B cell (primary cell): Measurements from ENCODE around the gene CR2. TPM values are rescaled to one million over a fixed set of nuclear protein-coding genes. Genes with fewer than 3 reads are reported as not detected.

ENCODE experiments used
- ATAC-seq: fragments of 200-7000 bp; cut with Tn5 transposase; one replicate; pipeline ENCODE4 v1.10.0; 2021; ENCODE audit warnings: low read depth, mild to moderate bottlenecking, moderate number of reproducible peaks, moderate library complexity
- CTCF ChIA-PET: fragments of 350-600 bp; sonication (Branson Sonifier 250); formaldehyde crosslinking; loops from one replicate; lab custom pipeline; 2021; ENCODE audit warnings: antibody characterized with exemption, inconsistent platforms; lab: Charles Lee
- POLR2A ChIA-PET: fragments of 350-600 bp; sonication (Branson Sonifier 250); formaldehyde crosslinking; loops from one replicate; lab custom pipeline; 2021; ENCODE audit warnings: antibody characterized with exemption; lab: Charles Lee
- DNase-seq: peaks from one replicate; pipeline ENCODE4 v3.0.0; 2013
- H2AFZ ChIP-seq: 2 replicates; pipeline ENCODE4 v1.6.1; 2012; ENCODE audit warnings: mild to moderate bottlenecking, low read depth, low read length; ENCODE audit not compliant: insufficient read depth, poor library complexity, severe bottlenecking
- H3K27ac ChIP-seq, 2 donors: 1 replicate in 1 of 2; 2 replicates in 1 of 2; pipeline ENCODE4 v1.5.1; 2012 to 2013; ENCODE audit warnings: low read length in 2 of 2, mild to moderate bottlenecking in 2 of 2, moderate library complexity in 1 of 2
- H3K27me3 ChIP-seq, 4 experiments: fragments of 200-600 bp in 1 of 4; sonication (generic) in 1 of 4; replicated peaks in 1 of 4; 1 replicate in 2 of 4; 2 replicates in 2 of 4; pipeline versions ENCODE4 v1.6.1 to v1.7.0; 2013 to 2016; ENCODE audit warnings: low read length in 3 of 4, mild to moderate bottlenecking in 2 of 4, mixed read lengths in 1 of 4, moderate library complexity in 1 of 4; ENCODE audit not compliant: insufficient read depth in 4 of 4, control insufficient read depth in 3 of 4; ENCODE audit errors: control extremely low read depth in 1 of 4
- H3K36me3 ChIP-seq, 2 experiments: replicated peaks in 1 of 2; 1 replicate in 1 of 2; 2 replicates in 1 of 2; pipeline versions ENCODE4 v1.6.1 to v1.7.1; 2013; ENCODE audit warnings: low read length in 1 of 2; ENCODE audit not compliant: insufficient read depth in 2 of 2, control insufficient read depth in 1 of 2; ENCODE audit errors: control extremely low read depth in 1 of 2, extremely low read depth in 1 of 2
- H3K4me1 ChIP-seq, 2 donors: fragments of 200-600 bp in 1 of 2; sonication (generic) in 1 of 2; 1 replicate in 1 of 2; 2 replicates in 1 of 2; pipeline versions ENCODE4 v1.5.1 to v1.6.1; 2013 to 2017; ENCODE audit warnings: low read length in 2 of 2; ENCODE audit not compliant: control insufficient read depth in 2 of 2, insufficient read depth in 2 of 2
- H3K4me2 ChIP-seq: replicated peaks from 2 replicates; pipeline ENCODE3; 2012; ENCODE audit warnings: mild to moderate bottlenecking, low read depth, low read length; ENCODE audit not compliant: poor library complexity, severe bottlenecking
- H3K4me3 ChIP-seq, 5 experiments: fragments of 200-600 bp in 1 of 5; sonication (generic) in 1 of 5; 1 replicate in 3 of 5; 2 replicates in 2 of 5; pipeline versions ENCODE4 v1.5.1 to v1.7.0; 2011 to 2016; ENCODE audit warnings: low read length in 4 of 5, mild to moderate bottlenecking in 4 of 5, low read depth in 2 of 5, control low read depth in 1 of 5, moderate library complexity in 1 of 5; ENCODE audit not compliant: insufficient read depth in 1 of 5; ENCODE audit errors: control extremely low read depth in 1 of 5, extremely low read depth in 1 of 5
- H3K79me2 ChIP-seq: fragments of 200-600 bp; sonication (generic); one replicate; pipeline ENCODE4 v1.6.0; 2016; ENCODE audit warnings: low read length; ENCODE audit not compliant: control insufficient read depth, insufficient read depth
- H3K9ac ChIP-seq: fragments of 200-600 bp; sonication (generic); 2 replicates; pipeline ENCODE4 v1.6.1; 2017; ENCODE audit warnings: mild to moderate bottlenecking, low read length, moderate library complexity
- H3K9me3 ChIP-seq, 3 donors: one replicate each; pipeline versions ENCODE4 v1.6.1 to v1.7.1; 2013; ENCODE audit warnings: low read length in 2 of 3; ENCODE audit not compliant: control insufficient read depth in 2 of 3, insufficient read depth in 1 of 3; ENCODE audit errors: control extremely low read depth in 1 of 3
- H4K20me1 ChIP-seq: 2 replicates; pipeline ENCODE4 v1.6.0; 2012; ENCODE audit warnings: mild to moderate bottlenecking, low read length; ENCODE audit not compliant: insufficient read depth, control insufficient read depth, poor library complexity, severe bottlenecking
- H3K27ac Mint-ChIP-seq: one replicate; pipeline ENCODE4 v1.8.0; 2021; ENCODE audit warnings: mixed read lengths
- H3K27me3 Mint-ChIP-seq: one replicate; pipeline ENCODE4 v1.8.0; 2021; ENCODE audit warnings: mixed read lengths
- H3K4me1 Mint-ChIP-seq: one replicate; pipeline ENCODE4 v1.8.0; 2021; ENCODE audit warnings: mixed read lengths
- H3K4me3 Mint-ChIP-seq: one replicate; pipeline ENCODE4 v1.8.0; 2021; ENCODE audit warnings: mixed read lengths
- H3K9me3 Mint-ChIP-seq: one replicate; pipeline ENCODE4 v1.8.0; 2022; ENCODE audit warnings: mixed read lengths; ENCODE audit not compliant: insufficient read depth
- CTCF ChIP-seq: fragments of 200-600 bp; IDR thresholded peaks from one replicate; pipeline ENCODE4 v1.8.0; 2022; ENCODE audit warnings: antibody characterized with exemption, mild to moderate bottlenecking
- EZH2 ChIP-seq: IDR thresholded peaks from 2 replicates; pipeline ENCODE4 v1.6.1; 2012; ENCODE audit warnings: borderline replicate concordance, low read depth, mild to moderate bottlenecking, moderate library complexity, low read length; ENCODE audit not compliant: insufficient read depth, poor library complexity, severe bottlenecking
- WGBS: methylation state at CpG from one replicate; pipeline ENCODE4 v1.1.5; 2013; ENCODE audit warnings: missing lambda C conversion rate; ENCODE audit not compliant: insufficient coverage; 5-methylcytosine and 5-hydroxymethylcytosine counted together
- intact Hi-C: fragments of 100-400 bp; cut with micrococcal nuclease; formaldehyde crosslinking; loops from one replicate; pipeline ENCODE4 v1.10.0; 2022
- polyA plus RNA-seq: library from polyadenylated mRNA; depleted of rRNA; stranded (reverse); fragments of >200 nt; gene quantifications from 2 replicates; pipeline ENCODE4 v1.2.3, GENCODE V29; 2012
- total RNA-seq, 2 donors: library from RNA; stranded (reverse); fragments of 120-200 nt in 1 of 2; gene quantifications; 1 replicate in 1 of 2; 2 replicates in 1 of 2; pipeline versions ENCODE4 v1.2.3 to v1.2.4, GENCODE V29; 2013 to 2022

CR2 gene
- total and polyA plus RNA-seq, 2 donors (not counting 1 experiment from before 2014, with no cell fraction given): 26.0 to 30.5 TPM

GRCh38 chr1:207514890-207515289 lies 60.8 kb downstream of the CR2 start:
- no peak for ATAC-seq
- H3K9ac ChIP-seq: no peak overlapping the region
- no peak overlapping the region for H2AFZ ChIP-seq
- no peaks in the 10 kb centered on the region for H3K27me3 Mint-ChIP-seq
- no peaks in the 10 kb centered on the region for H3K27me3 ChIP-seq
- no peak overlapping the region for H3K27ac ChIP-seq
- H3K4me1 Mint-ChIP-seq: no peaks in the 10 kb centered on the region
- POLR2A ChIA-PET: no interaction called here
- TF ChIP-seq EZH2 (no peak), CTCF (no peak)
- H3K4me3 ChIP-seq: no peak overlapping the region
- no peak for DNase-seq
- no peak overlapping the region for H3K4me2 ChIP-seq
- CTCF ChIA-PET: interaction anchor here (0.7 to 0.9 kb wide), 2 partner anchors 17 to 456 kb away, joined by 3 to 6 read pairs; no protein-coding TSS in a partner anchor
- H4K20me1 ChIP-seq: no peaks in the 10 kb centered on the region
- H3K4me3 Mint-ChIP-seq: no peak overlapping the region
- WGBS: no CpG with 5 or more reads among the region's 13 CpGs
- H3K36me3 ChIP-seq: peaks cover 13 to 33% of the 10 kb centered on the region in 2 experiments
- H3K9me3 ChIP-seq: peaks cover 0 to 2% (median 0%) of the 10 kb centered on the region in 3 donors
- H3K4me1 ChIP-seq: no peaks in the 10 kb centered on the region
- H3K79me2 ChIP-seq: no peaks in the 10 kb centered on the region
- no peak overlapping the region for H3K27ac Mint-ChIP-seq
- intact Hi-C loops: no loop called here
- no peaks in the 10 kb centered on the region for H3K9me3 Mint-ChIP-seq

- TF ChIP-seq CTCF (no peak), EZH2 (no peak)
- Mint-ChIP-seq H3K4me3 (no peak overlapping the region), H3K27me3 (no peaks in the 10 kb centered on the region), H3K27ac (no peak overlapping the region), H3K4me1 (no peaks in the 10 kb centered on the region), H3K9me3 (no peaks in the 10 kb centered on the region)
- H3K27ac ChIP-seq: no peak overlapping the region
- no peaks in the 10 kb centered on the region for H4K20me1 ChIP-seq
- no peak overlapping the region for H3K9ac ChIP-seq
- ChIA-PET POLR2A (no interaction called here), CTCF (no interaction called here)
- no peaks in the 10 kb centered on the region for H3K27me3 ChIP-seq
- no peaks in the 10 kb centered on the region for H3K79me2 ChIP-seq
- no peak overlapping the region for H3K4me3 ChIP-seq
- peaks cover 7 to 18% of the 10 kb centered on the region in 2 experiments for H3K36me3 ChIP-seq
- H3K4me2 ChIP-seq: no peak overlapping the region
- DNase-seq (no peak), ATAC-seq (no peak)
- intact Hi-C loops: no loop called here
- no peaks in the 10 kb centered on the region for H3K4me1 ChIP-seq
- H3K9me3 ChIP-seq: peaks cover 0 to 2% (median 0%) of the 10 kb centered on the region in 3 donors
- H2AFZ ChIP-seq: no peak overlapping the region
These were observed 62.6 kb downstream of the CR2 start for GRCh38 chr1:207516729-207517128.
